A172 (cell line): Measurements from ENCODE around the gene MRPS6. TPM values are rescaled to one million over a fixed set of nuclear protein-coding genes. Genes with fewer than 3 reads are reported as not detected.

Source experiments
- DNase-seq: peaks from one replicate; pipeline ENCODE4 v3.0.0-alpha.2; 2015; ENCODE audit warnings: low spot score
- total RNA-seq: library from RNA; depleted of rRNA; stranded (reverse); fragments of >200 nt; shearing (Covaris generic); gene quantifications from 2 replicates; pipeline ENCODE4 v1.2.3, GENCODE V29; 2014; rRNA removed

Gene MRPS6
- total RNA-seq, 1 experiment from 2014 or later: 62.2 TPM

DNA sequence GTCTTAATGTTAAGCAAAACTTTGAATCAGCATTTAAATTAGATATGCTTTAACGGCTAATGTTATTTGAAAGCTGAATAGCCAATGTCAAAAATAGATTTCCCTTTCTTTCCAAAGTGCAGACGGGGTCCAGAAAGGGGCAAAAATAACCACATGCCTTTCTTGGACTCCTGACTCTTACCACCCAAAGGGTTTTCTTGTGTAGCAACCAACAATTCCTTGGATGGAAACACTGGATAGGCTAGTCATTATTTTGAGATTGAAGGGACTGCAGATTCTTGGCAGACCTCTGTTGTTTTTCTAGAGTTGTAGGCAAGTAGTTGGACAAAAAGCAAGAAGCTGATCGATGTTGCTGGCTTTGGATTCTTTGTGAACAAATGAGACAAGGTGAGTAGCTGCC is 107.0 kb downstream of the MRPS6 start:
- no peak for DNase-seq

DNA sequence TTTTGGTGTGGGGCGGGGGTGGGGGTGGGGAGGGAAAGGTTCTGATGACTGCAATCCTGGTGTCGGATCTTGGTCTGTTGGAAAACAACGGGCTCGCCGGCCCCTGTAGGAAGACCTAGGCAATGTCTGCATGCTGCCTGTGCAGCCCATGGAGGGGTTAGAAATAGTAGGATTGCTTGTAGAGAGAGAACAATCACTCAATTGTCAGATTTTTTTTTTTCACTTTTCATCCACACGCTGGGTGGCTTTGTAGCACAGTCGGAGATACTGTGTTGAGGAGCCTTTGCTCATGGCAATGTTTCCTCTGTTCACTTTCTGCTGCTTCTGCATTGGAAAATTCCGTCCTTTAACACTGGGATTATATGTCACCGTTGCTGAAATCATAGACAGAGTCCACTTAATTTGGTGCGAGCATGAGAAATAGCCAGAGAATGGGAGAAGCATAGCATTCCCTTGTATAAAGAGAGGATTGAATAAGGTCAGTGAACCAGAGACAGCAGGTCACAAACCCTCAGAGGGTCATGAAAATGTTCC is 107.5 kb downstream of the MRPS6 start:
- no peak for DNase-seq

- no peak for DNase-seq
Observed at GRCh38 chr21:34181431-34182039, 108.2 kb downstream of the MRPS6 start.

- DNase-seq: no peak
Observed at GRCh38 chr21:34182436-34182835, 109.1 kb downstream of the MRPS6 start.

DNA sequence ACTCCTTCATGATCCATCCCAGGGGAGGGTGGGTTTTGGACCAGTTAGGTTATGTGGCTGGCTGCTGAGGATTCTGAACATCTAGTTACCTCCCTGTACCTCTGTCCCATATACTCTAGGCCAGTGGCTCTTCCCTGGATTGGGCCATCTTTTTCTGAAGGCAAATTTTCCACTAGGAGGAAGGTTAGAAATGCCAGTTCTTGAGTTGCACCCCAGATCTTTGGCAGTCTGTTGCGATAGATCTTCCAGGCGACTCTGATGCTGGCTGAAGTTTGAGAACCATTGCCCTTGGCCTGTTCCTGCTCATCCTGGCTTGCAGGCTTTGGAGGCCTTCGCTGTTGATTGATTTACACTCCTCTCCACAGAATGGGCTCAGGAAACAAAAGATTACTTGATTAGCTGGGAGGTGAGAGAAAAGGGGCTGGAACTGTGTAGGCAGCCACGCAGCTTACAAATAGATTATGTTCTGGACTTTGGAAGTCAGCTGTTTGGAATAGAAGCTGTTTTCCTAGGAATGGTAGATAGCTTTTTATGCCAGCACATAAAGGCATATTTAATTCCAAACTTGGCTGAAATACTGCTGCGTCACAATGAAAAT is 110.1 kb downstream of the MRPS6 start:
- DNase-seq: no peak

DNA sequence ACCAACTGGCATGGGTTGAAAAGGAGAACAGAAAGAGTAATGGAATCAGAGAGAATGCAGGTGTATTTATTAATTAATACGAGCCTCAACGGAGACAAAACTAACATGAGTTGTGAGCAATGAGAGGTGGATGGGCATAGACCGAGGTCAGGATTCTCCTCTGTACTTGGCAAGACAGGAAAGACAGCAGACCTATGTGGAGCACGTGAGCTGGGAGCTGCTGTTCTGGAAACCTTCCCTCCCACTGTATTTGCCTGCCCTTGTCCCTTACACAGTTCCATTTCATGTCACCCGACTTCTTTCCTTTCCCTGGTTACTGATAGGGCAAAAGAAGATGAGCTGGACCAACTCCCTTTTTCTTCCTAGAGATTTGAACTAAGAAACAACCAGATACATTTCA is 110.9 kb downstream of the MRPS6 start:
- DNase-seq: no peak

DNA sequence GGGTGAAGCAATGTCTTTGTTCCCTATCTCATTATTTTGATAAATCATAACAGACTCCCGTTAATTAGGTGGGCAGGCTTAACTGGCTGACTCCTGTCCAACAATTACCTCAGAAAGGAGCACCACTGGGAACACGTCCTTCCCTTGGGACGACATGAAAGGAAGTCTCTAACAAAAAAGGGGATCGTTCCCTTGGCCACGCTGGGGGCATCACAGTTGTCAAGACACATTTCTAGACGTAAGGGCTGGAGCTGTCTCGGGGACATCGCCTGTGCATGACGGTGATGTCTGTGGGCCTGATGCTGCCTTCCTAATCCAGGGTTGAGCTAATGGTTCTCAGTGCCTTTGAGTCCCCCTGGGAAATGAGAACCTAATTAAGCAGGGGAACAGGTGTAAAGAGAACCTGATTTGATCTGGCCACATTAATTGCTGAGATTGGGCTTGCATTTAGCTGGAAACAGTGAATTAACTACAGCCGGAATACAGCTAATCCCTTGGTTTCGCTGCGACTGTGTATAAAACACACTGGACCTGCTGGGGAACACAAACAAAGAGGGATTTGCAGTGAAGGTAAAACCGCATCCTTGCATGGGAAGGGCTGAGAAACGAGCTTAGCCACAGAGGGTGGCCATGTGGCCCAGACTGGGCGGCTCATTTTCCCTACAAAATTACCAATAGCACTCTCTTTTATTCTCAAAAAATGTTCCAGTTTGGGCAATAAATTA is 111.8 kb downstream of the MRPS6 start:
- DNase-seq: no peak

GRCh38 chr21:34186109-34186719 is 112.8 kb downstream of the MRPS6 start:
- peak; percentile 61 for DNase-seq

DNA sequence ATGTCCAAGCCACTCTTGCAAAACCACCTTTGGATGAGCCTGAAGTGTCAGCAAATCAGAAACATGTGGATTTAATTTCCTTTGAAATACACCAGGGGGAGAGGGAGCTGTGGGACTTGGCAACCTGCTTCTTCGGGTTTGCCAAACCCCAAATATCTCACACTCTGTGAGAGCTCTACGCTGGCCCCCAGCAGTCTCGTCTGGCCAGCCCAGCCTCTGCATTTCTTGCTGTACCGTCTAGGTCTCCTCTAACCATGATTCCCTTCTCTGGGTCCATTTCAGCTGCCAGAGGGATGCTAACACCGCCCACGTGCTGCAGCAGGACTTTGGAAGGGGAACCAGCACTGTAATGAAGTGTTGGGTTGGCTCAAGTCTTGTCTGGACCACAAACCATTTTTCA is 114.6 kb downstream of the MRPS6 start:
- DNase-seq: no peak

DNA sequence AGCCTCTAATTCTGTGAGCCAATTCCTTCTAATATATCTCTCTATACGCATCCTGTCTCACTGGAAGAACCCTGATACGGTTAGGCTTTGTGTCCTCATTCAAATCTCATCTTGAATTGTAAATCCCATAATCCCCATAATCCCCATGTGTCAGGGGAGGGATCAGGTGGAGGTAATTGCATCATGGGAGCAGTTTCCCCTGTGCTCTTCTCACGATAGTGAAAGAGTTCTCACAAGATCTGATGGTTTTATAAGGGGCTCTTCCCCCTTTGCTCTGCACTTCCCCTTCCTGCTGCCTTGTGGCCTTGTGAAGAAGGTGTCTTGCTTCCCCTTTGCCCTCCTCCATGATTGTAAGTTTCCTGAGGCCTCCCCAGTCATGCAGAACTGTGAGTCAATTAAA is 116.1 kb downstream of the MRPS6 start:
- no peak for DNase-seq

GRCh38 chr21:34190576-34191321 is 117.4 kb downstream of the MRPS6 start:
- no peak for DNase-seq

DNA sequence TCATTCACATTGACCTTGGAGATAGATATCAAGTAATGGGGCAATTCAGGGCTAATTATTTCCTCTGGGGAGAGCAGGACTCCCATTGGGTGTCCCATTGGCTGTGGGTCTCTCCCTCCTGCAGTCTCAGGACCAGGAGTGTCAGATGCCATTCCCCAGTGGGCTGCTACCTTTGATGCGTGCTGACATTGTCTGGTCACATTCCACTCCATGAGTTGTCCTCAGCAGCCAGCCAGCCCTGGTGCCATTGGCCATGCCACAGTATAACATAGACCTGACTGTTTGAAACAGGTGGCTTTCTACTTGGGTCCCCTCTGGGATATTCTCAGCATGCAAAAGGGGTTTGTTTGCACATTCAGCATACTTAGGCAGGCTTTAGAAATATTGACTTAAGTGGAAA is 118.5 kb downstream of the MRPS6 start:
- no peak for DNase-seq

Other genes starting within 250 kb of the MRPS6 start
- 348 and 477 TPM in 2 replicates for gene ATP5PO, start 157.8 kb upstream of the MRPS6 start, total RNA-seq
- gene SLC5A3, start within 50 bp of the MRPS6 start, total RNA-seq: 21.7 and 22.6 TPM in 2 replicates